HepG2 (cell line): Measurements from ENCODE around the gene PKD1L1. TPM values are rescaled to one million over a fixed set of nuclear protein-coding genes. Genes with fewer than 3 reads are reported as not detected.

Experiments used
- ATAC-seq: fragments of 200-7000 bp; cut with Tn5 transposase; 3 replicates; pipeline ENCODE4 v1.9.1; 2020; ENCODE audit warnings: mild to moderate bottlenecking, moderate library complexity
- BruUV-seq: library from RNA; stranded (reverse); fragments of 400-500 nt; replicated peaks from 2 replicates; lab custom pipeline; 2021; lab: Mats Ljungman, UMichigan
- CTCF ChIA-PET: fragments of 300-600 bp; formaldehyde crosslinking; extraction: SDS; loops from one replicate; lab custom pipeline; 2021; ENCODE audit warnings: low total read pairs, inconsistent platforms, low intra/inter-chr PET ratio; lab: Yijun Ruan, JAX
- POLR2A ChIA-PET: fragments of 350-600 bp; sonication (Branson Sonifier 250); formaldehyde crosslinking; loops from one replicate; lab custom pipeline; 2020; ENCODE audit warnings: antibody characterized with exemption, inconsistent platforms; lab: Yijun Ruan, JAX
- DNase-seq: peaks from one replicate; pipeline ENCODE4 v3.0.0-alpha.2; 2015; ENCODE audit warnings: low spot score
- FAIRE-seq: peaks from 3 replicates; lab custom pipeline; 2011; peaks lifted over from hg19 to GRCh38; lab: Jason Lieb, UNC
- H2AFZ ChIP-seq: one replicate; pipeline ENCODE4 v1.6.1; 2011; ENCODE audit warnings: low read length, inconsistent platforms
- H3K27ac ChIP-seq: fragments of 300-600 bp; 3 replicates; pipeline ENCODE4 v1.8.0; 2011; ENCODE audit warnings: mixed run types, mild to moderate bottlenecking, mixed read lengths, low read length, inconsistent platforms; ENCODE audit not compliant: insufficient read depth; ENCODE audit errors: extremely low read length
- H3K27me3 ChIP-seq, 2 experiments: fragments of 200-600 bp in 1 of 2; 2 replicates in 1 of 2; 3 replicates in 1 of 2; pipeline versions ENCODE4 v1.6.0 to v1.8.0; 2011; ENCODE audit warnings: low read length in 2 of 2, mild to moderate bottlenecking in 2 of 2, moderate library complexity in 2 of 2, inconsistent platforms in 1 of 2; ENCODE audit not compliant: insufficient read depth in 2 of 2, control insufficient read depth in 1 of 2
- H3K36me3 ChIP-seq, 2 experiments: fragments of 200-600 bp in 1 of 2; replicated peaks in 1 of 2; 2 replicates in 1 of 2; 3 replicates in 1 of 2; pipeline versions ENCODE4 v1.5.1 to v1.8.0; 2011; ENCODE audit warnings: low read length in 2 of 2, inconsistent platforms in 1 of 2; ENCODE audit not compliant: insufficient read depth in 2 of 2, control insufficient read depth in 1 of 2
- H3K4me1 ChIP-seq: 2 replicates; pipeline ENCODE4 v1.5.1; 2012; ENCODE audit warnings: low read length, inconsistent platforms; ENCODE audit not compliant: insufficient read depth
- H3K4me2 ChIP-seq: 2 replicates; pipeline ENCODE4 v1.6.0; 2011; ENCODE audit warnings: low read depth, low read length, inconsistent platforms
- H3K4me3 ChIP-seq, 3 experiments: fragments of 200-600 bp in 1 of 3; sonication (generic), shearing (Covaris generic) in 1 of 3; replicated peaks in 1 of 3; 2 replicates each; pipeline ENCODE4 v1.5.1; 2011 to 2016; ENCODE audit warnings: low read length in 3 of 3, inconsistent platforms in 2 of 3, low read depth in 2 of 3, mild to moderate bottlenecking in 2 of 3, control low read depth in 1 of 3, mixed read lengths in 1 of 3; ENCODE audit not compliant: insufficient read depth in 1 of 3
- H3K79me2 ChIP-seq: one replicate; pipeline ENCODE4 v1.6.1; 2011; ENCODE audit warnings: low read length, inconsistent platforms; ENCODE audit not compliant: insufficient read depth
- H3K9ac ChIP-seq: 2 replicates; pipeline ENCODE4 v1.6.0; 2011; ENCODE audit warnings: mild to moderate bottlenecking, low read depth, low read length, inconsistent platforms; ENCODE audit not compliant: insufficient read depth
- H3K9me3 ChIP-seq: 2 replicates; pipeline ENCODE4 v1.5.1; 2012; ENCODE audit warnings: mild to moderate bottlenecking, low read length
- H4K20me1 ChIP-seq: 2 replicates; pipeline ENCODE4 v1.6.0; 2011; ENCODE audit warnings: inconsistent platforms, mild to moderate bottlenecking, low read length, moderate library complexity; ENCODE audit not compliant: insufficient read depth
- BCL6 ChIP-seq: IDR thresholded peaks from 2 replicates; pipeline ENCODE4 v1.6.1; 2016; ENCODE audit warnings: missing genetic modification reagents, missing compliant biosample characterization
- CEBPB ChIP-seq: IDR thresholded peaks from 2 replicates; pipeline ENCODE4 v1.6.1; 2011; ENCODE audit warnings: low read depth, low read length, improper control_type of control experiment, borderline replicate concordance
- NFIB ChIP-seq: sonication (generic); formaldehyde crosslinking; IDR thresholded peaks from 2 replicates; pipeline ENCODE4 v1.9.0; 2021; ENCODE audit warnings: missing genetic modification reagents, mild to moderate bottlenecking, borderline replicate concordance
- NFYB ChIP-seq: sonication (generic); formaldehyde crosslinking; IDR thresholded peaks from 2 replicates; pipeline ENCODE4 v1.4.0; 2020; ENCODE audit warnings: missing genetic modification reagents
- SAP130 ChIP-seq: IDR thresholded peaks from 2 replicates; pipeline ENCODE4 v1.6.1; 2016; ENCODE audit warnings: low read depth
- ZNF10 ChIP-seq: sonication (generic); formaldehyde crosslinking; IDR thresholded peaks from 2 replicates; pipeline ENCODE4 v1.4.0; 2020; ENCODE audit warnings: mild to moderate bottlenecking, low read depth, missing genetic modification reagents, borderline replicate concordance
- ZNF121 ChIP-seq: sonication (generic); formaldehyde crosslinking; IDR thresholded peaks from 2 replicates; pipeline ENCODE4 v1.5.0; 2020; ENCODE audit warnings: mild to moderate bottlenecking, missing genetic modification reagents
- ZNF335 ChIP-seq: sonication (generic); formaldehyde crosslinking; IDR thresholded peaks from 2 replicates; pipeline ENCODE4 v1.4.0; 2020; ENCODE audit warnings: missing genetic modification reagents
- ZNF33A ChIP-seq: sonication (generic); formaldehyde crosslinking; IDR thresholded peaks from 2 replicates; pipeline ENCODE4 v1.5.1; 2020; ENCODE audit warnings: missing genetic modification reagents, mild to moderate bottlenecking, moderate library complexity, borderline replicate concordance
- ZNF367 ChIP-seq: sonication (generic); formaldehyde crosslinking; IDR thresholded peaks from 2 replicates; pipeline ENCODE4 v1.4.0; 2020; ENCODE audit warnings: missing genetic modification reagents, borderline replicate concordance
- ZNF546 ChIP-seq: sonication (generic); formaldehyde crosslinking; conservative IDR thresholded peaks from 2 replicates; pipeline ENCODE4 v1.8.1; 2023; ENCODE audit warnings: mild to moderate bottlenecking, missing genetic modification reagents
- ZNF567 ChIP-seq: sonication (generic); formaldehyde crosslinking; IDR thresholded peaks from 2 replicates; pipeline ENCODE4 v1.8.1; 2023; ENCODE audit warnings: mild to moderate bottlenecking, missing genetic modification reagents, borderline replicate concordance
- ZNF83 ChIP-seq: sonication (generic); formaldehyde crosslinking; IDR thresholded peaks from 2 replicates; pipeline ENCODE4 v1.4.0; 2020; ENCODE audit warnings: missing genetic modification reagents, mild to moderate bottlenecking, borderline replicate concordance
- WGBS: methylation state at CpG from one replicate; pipeline ENCODE4 v1.1.6; 2017; ENCODE audit warnings: low lambda C conversion rate; 5-methylcytosine and 5-hydroxymethylcytosine counted together
- in situ Hi-C: cut with HindIII; loops from 2 replicates; pipeline ENCODE4 v1.10.0; 2017; ENCODE audit warnings: low pct_unique_long_range_greater_than_20kb; ENCODE audit not compliant: extremely low pct_ligation_motif_present
- intact Hi-C: fragments of 100-400 bp; cut with micrococcal nuclease; formaldehyde crosslinking; loops from one replicate; pipeline ENCODE4 v1.10.0; 2022; ENCODE audit not compliant: unreplicated experiment
- polyA plus RNA-seq, 8 experiments: library from polyadenylated mRNA; depleted of rRNA in 3 of 8; stranded (reverse) in 7 of 8; unstranded in 1 of 8; fragments of >200 nt; fragmentation: Illumina TruSeq in 4 of 8; extraction: Trizol in 4 of 8; gene quantifications; 2 replicates each; pipeline versions ENCODE4 v1.2.1 to v1.2.3, GENCODE V29; 2011 to 2016; ENCODE audit warnings: low read depth in 4 of 8, missing spikeins in 1 of 8, mixed read lengths in 1 of 8; ENCODE audit not compliant: insufficient read depth in 1 of 8
- total RNA-seq, 5 experiments: library from RNA; depleted of rRNA; stranded (reverse); fragments of >200 nt; fragmentation: Illumina TruSeq; extraction: Trizol; gene quantifications; 2 replicates each; pipeline ENCODE4 v1.2.3, GENCODE V29; 2016; ENCODE audit warnings: low read depth in 1 of 5
- TF ChIP-seq, protein P1 (sequence below), 2 experiments: sonication (generic) in 1 of 2; formaldehyde crosslinking in 1 of 2; IDR thresholded peaks; 2 replicates each; pipeline versions ENCODE4 v1.4.0 to v1.6.1; 2016 to 2020; ENCODE audit warnings: borderline replicate concordance in 1 of 2, low read depth in 1 of 2, mild to moderate bottlenecking in 1 of 2, missing genetic modification reagents in 1 of 2

Gene PKD1L1
- total and polyA plus RNA-seq, 2 of the 13 experiments (the other 11 are each of a cell fraction or from before 2014, with no cell fraction given): 0.01 TPM; not detected in 1

DNA sequence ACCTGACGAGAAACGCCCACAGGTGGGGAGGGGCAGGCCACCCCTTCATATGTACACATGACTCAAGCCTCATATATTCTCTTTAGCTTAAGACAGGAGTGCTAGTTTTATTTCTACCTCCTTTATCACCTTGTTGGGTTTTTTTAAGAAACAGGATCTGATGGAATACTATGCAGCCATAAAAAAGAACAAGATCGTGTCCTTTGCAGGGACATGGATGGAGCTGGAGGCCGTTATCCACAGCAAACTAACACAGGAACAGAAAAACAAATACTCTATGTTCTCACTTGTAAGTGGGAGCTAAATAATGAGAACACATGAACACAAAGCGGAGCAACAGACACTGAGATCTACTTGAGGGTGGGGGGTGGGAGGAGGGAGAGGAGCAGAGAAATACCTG is 42.3 kb upstream of the PKD1L1 start:
- H3K36me3 ChIP-seq: no peaks in the 10 kb centered on the region
- in situ Hi-C loops (loop anchor here (5.0 kb wide), 1 partner anchor 122 kb away; no protein-coding TSS in a partner anchor), intact Hi-C loops (loop anchor here (2.0 kb wide), 2 partner anchors 98 to 164 kb away; partner anchors contain the start of gene UPP1)
- TF ChIP-seq NFIB (CRISPR knock-in tag) (no peak), NFYB (CRISPR knock-in tag) (no peak), BCL6 (CRISPR knock-in tag) (no peak), ZNF335 (CRISPR knock-in tag) (no peak), ZNF33A (no peak), ZNF121 (CRISPR knock-in tag) (no peak), CEBPB (no peak), SAP130 (CRISPR knock-in tag) (no peak), ZNF10 (CRISPR knock-in tag) (no peak), ZNF367 (CRISPR knock-in tag) (no peak), ZNF546 (CRISPR knock-in tag) (no peak), ZNF83 (CRISPR knock-in tag) (no peak), ZNF567 (no peak)
- TF ChIP-seq, protein P1, sequence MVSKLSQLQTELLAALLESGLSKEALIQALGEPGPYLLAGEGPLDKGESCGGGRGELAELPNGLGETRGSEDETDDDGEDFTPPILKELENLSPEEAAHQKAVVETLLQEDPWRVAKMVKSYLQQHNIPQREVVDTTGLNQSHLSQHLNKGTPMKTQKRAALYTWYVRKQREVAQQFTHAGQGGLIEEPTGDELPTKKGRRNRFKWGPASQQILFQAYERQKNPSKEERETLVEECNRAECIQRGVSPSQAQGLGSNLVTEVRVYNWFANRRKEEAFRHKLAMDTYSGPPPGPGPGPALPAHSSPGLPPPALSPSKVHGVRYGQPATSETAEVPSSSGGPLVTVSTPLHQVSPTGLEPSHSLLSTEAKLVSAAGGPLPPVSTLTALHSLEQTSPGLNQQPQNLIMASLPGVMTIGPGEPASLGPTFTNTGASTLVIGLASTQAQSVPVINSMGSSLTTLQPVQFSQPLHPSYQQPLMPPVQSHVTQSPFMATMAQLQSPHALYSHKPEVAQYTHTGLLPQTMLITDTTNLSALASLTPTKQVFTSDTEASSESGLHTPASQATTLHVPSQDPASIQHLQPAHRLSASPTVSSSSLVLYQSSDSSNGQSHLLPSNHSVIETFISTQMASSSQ (IDR thresholded peaks at IDR 0.05; ENCODE audit: low read depth): no peak
- TF ChIP-seq, protein P1 (CRISPR knock-in tag; IDR thresholded peaks at IDR 0.05; ENCODE audit: borderline replicate concordance): no peak
- no peak overlapping the region for H3K4me3 ChIP-seq
- no peak overlapping the region for H2AFZ ChIP-seq
- H3K79me2 ChIP-seq: no peaks in the 10 kb centered on the region
- peaks cover 40% of the 10 kb centered on the region for H3K4me1 ChIP-seq
- H3K4me2 ChIP-seq: no peak overlapping the region
- H3K27ac ChIP-seq: no peak overlapping the region
- H3K9ac ChIP-seq: no peak overlapping the region
- DNase-seq (no peak), FAIRE-seq (no peak), ATAC-seq (no peak)
- 0 out of 5 replicates have a peak, but pooled peaks cover 0 to 6% of the 10 kb centered on the region in 2 experiments for H3K27me3 ChIP-seq
- CTCF ChIA-PET: interaction anchor here (1.8 kb wide), 1 partner anchor 120 kb away, joined by 24 read pairs; no protein-coding TSS in a partner anchor
- POLR2A ChIA-PET: interaction anchor here (0.6 to 2.2 kb wide), 2 partner anchors 98 to 148 kb away, joined by 3 to 12 read pairs; partner anchors contain the start of gene UPP1
- no TSS peak for BruUV-seq
- WGBS: 69% methylated on average over 5 of the region's 5 CpGs
- no peaks in the 10 kb centered on the region for H4K20me1 ChIP-seq
- H3K9me3 ChIP-seq: no peaks in the 10 kb centered on the region
